Peyer's patch (tissue), 4 donors: ENCODE data around the gene ADORA2A. TPM values are rescaled to one million over a fixed set of nuclear protein-coding genes. Genes with fewer than 3 reads are reported as not detected.

Source experiments
- DNase-seq, 3 donors: peaks; one replicate each; pipeline ENCODE4 v3.0.0-alpha.2; 2017 to 2019
- H3K27ac ChIP-seq, 4 donors: fragments of 200-600 bp; sonication (generic); one replicate each; pipeline ENCODE4 v1.5.1; 2016 to 2019
- H3K27me3 ChIP-seq, 2 donors: fragments of 200-600 bp; sonication (generic); one replicate each; pipeline ENCODE4 v1.5.1; 2019
- H3K36me3 ChIP-seq, 3 donors: fragments of 200-600 bp; sonication (generic); one replicate each; pipeline ENCODE4 v1.5.1; 2016 to 2019
- H3K4me1 ChIP-seq, 4 donors: fragments of 200-600 bp; sonication (generic); one replicate each; pipeline ENCODE4 v1.5.1; 2016 to 2019
- H3K4me3 ChIP-seq, 4 donors: fragments of 200-600 bp; sonication (generic); 1 replicate in 3 of 4; 2 replicates in 1 of 4; pipeline ENCODE4 v1.5.1; 2016 to 2019; ENCODE audit warnings: mild to moderate bottlenecking in 1 of 4
- H3K9me3 ChIP-seq, 4 donors: fragments of 200-600 bp; sonication (generic); one replicate each; pipeline ENCODE4 v1.5.1; 2016 to 2019; ENCODE audit warnings: mild to moderate bottlenecking in 1 of 4
- CTCF ChIP-seq, 6 experiments: fragments of 450-650 bp in 4 of 6; fragments of 200-600 bp in 2 of 6; sonication (generic) in 1 of 6; IDR thresholded peaks; one replicate each; pipeline ENCODE4 v1.5.1; 2017 to 2019; ENCODE audit warnings: antibody characterized with exemption in 6 of 6, mild to moderate bottlenecking in 3 of 6, moderate library complexity in 1 of 6
- POLR2A ChIP-seq, 2 donors: fragments of 450-650 bp; IDR thresholded peaks; one replicate each; pipeline ENCODE4 v1.5.1; 2017; ENCODE audit warnings: antibody characterized with exemption in 2 of 2, mild to moderate bottlenecking in 2 of 2, moderate library complexity in 2 of 2
- total RNA-seq, 4 donors: library from RNA; depleted of rRNA; stranded (reverse); fragments of >200 nt; gene quantifications; one replicate each; pipeline ENCODE4 v1.1.0, GENCODE V29; 2016

Gene ADORA2A
- 1 to 10 TPM; 1.3 to 4.3 (median 2.6) TPM for total RNA-seq

GRCh38 chr22:24427500-24428164 is at the start of gene ADORA2A:
Gene ADORA2A (plus strand): TSS chr22:24427599. CDS start chr22:24433405, 5,806 bp downstream.
- DNase-seq: peak in 2 of 3 donors; percentile 96 to 99
- Histone ChIP-seq H3K36me3 (no peaks in the 10 kb centered on the region), H3K27me3 (no peaks in the 10 kb centered on the region), H3K27ac (peak within 1 kb of the TSS; percentile 79 to 96 (median 91)), H3K4me1 (peaks cover 3 to 74% (median 34%) of the 10 kb centered on the region in 4 donors), H3K4me3 (peak within 1 kb of the TSS; percentile 33 to 48 (median 38)), H3K9me3 (no peaks in the 10 kb centered on the region)
- TF ChIP-seq POLR2A (IDR thresholded peaks at IDR 0.05): peak in 1 of 2 donors; percentile 14
- TF ChIP-seq CTCF (IDR thresholded peaks at IDR 0.05): peak in 1 of 6 experiments; percentile 5

DNA sequence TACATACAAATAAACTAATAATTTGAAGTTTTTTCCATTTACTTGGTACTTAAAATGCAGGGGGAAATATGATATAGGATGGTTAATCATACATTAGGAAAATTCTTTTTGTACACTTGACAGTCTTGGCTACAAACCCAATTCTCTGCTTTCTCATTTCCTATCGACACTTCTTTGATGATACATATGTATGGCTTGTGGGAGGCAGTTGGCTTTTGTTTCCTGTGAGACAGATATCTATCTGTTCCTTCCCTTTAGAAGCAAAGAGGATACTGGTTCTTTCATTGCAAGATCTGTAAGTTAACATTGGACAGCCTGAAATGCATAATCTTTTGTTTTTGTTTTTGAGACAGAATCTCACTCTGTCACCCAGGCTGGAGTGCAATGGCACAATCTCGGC is 47.9 kb upstream of the ADORA2A start:
- H3K4me1 ChIP-seq: no peaks in the 10 kb centered on the region
- H3K27me3 ChIP-seq: no peaks in the 10 kb centered on the region
- no peak overlapping the region for H3K4me3 ChIP-seq
- no peaks in the 10 kb centered on the region for H3K9me3 ChIP-seq
- peaks cover 0 to 47% (median 0%) of the 10 kb centered on the region in 3 donors for H3K36me3 ChIP-seq
- TF ChIP-seq POLR2A (IDR thresholded peaks at IDR 0.05): no peak
- no peak for TF ChIP-seq CTCF (IDR thresholded peaks at IDR 0.05)
- no peak for DNase-seq
- H3K27ac ChIP-seq: no peak overlapping the region

GRCh38 chr22:24380220-24380904 is 47.0 kb upstream of the ADORA2A start:
- no peaks in the 10 kb centered on the region for H3K4me1 ChIP-seq
- H3K27me3 ChIP-seq: no peaks in the 10 kb centered on the region
- H3K36me3 ChIP-seq: peaks cover 0 to 41% (median 0%) of the 10 kb centered on the region in 3 donors
- H3K4me3 ChIP-seq: no peak overlapping the region
- DNase-seq: no peak
- H3K9me3 ChIP-seq: no peaks in the 10 kb centered on the region
- TF ChIP-seq POLR2A (IDR thresholded peaks at IDR 0.05): no peak
- no peak for TF ChIP-seq CTCF (IDR thresholded peaks at IDR 0.05)
- H3K27ac ChIP-seq: no peak overlapping the region

GRCh38 chr22:24380905-24381230 is 46.5 kb upstream of the ADORA2A start:
- Histone ChIP-seq H3K4me1 (no peaks in the 10 kb centered on the region), H3K9me3 (no peaks in the 10 kb centered on the region), H3K27ac (no peak overlapping the region), H3K36me3 (peaks cover 0 to 38% (median 0%) of the 10 kb centered on the region in 3 donors), H3K4me3 (no peak overlapping the region), H3K27me3 (no peaks in the 10 kb centered on the region)
- TF ChIP-seq CTCF (IDR thresholded peaks at IDR 0.05) (no peak), POLR2A (IDR thresholded peaks at IDR 0.05) (no peak)
- DNase-seq: no peak

- no peaks in the 10 kb centered on the region for H3K27me3 ChIP-seq
- no peak for TF ChIP-seq POLR2A (IDR thresholded peaks at IDR 0.05)
- no peak for TF ChIP-seq CTCF (IDR thresholded peaks at IDR 0.05)
- H3K27ac ChIP-seq: no peak overlapping the region
- H3K4me3 ChIP-seq: no peak overlapping the region
- H3K36me3 ChIP-seq: peaks cover 0 to 20% (median 0%) of the 10 kb centered on the region in 3 donors
- no peaks in the 10 kb centered on the region for H3K4me1 ChIP-seq
- no peaks in the 10 kb centered on the region for H3K9me3 ChIP-seq
- no peak for DNase-seq
These were observed 44.3 kb upstream of the ADORA2A start for GRCh38 chr22:24383061-24383460.
